ENCODE results near the gene VPS4B. TPM values are rescaled to one million over a fixed set of nuclear protein-coding genes. Genes with fewer than 3 reads are reported as not detected.

VPS4B gene
- total RNA-seq, 4 donors from 2014 or later = 25.7 to 32.1 (median 29.4) TPM

DNA sequence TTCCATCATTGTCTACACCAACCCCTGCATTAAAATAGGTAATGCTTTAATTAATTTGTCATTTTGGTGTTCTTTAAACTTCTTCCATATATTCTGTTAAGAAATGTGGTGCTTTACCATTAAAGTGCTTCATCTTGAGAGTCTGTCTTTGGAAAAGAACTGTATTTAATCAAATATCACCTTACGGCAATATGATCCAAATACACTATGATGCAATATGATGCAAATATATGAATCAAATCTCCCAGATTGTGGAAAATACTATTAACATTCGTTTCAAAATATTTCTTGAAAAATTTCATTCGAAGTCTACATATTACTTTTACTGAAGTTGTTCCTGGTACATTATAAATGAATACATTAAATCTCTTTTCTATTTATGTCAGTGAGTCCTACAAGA, 23.0 kb downstream of the VPS4B start:
- H3K9me3 ChIP-seq = no peaks in the 10 kb centered on the region
- no peak for DNase-seq (ENCODE audit: extremely low spot score)
- H3K27ac ChIP-seq (replicated peaks in 1 of 4) = no peak overlapping the region
- H3K27me3 ChIP-seq = no peaks in the 10 kb centered on the region
- H3K36me3 ChIP-seq = peaks cover 73 to 100% (median 92%) of the 10 kb centered on the region in 4 donors
- intact Hi-C loops (cut with DNase I) = no loop called here
- no peak overlapping the region for H3K4me3 ChIP-seq
- TF ChIP-seq CTCF (IDR thresholded peaks at IDR 0.05) (no peak), EP300 (IDR thresholded peaks at IDR 0.05) (no peak), POLR2AphosphoS5 (IDR thresholded peaks at IDR 0.05) (no peak), POLR2A (IDR thresholded peaks at IDR 0.05; ENCODE audit: low read depth) (no peak)
- 95% methylated on average over 3 of the region's 3 CpGs for WGBS
- no peaks in the 10 kb centered on the region for H3K4me1 ChIP-seq

GRCh38 chr18:63397349-63397748, 24.9 kb downstream of the VPS4B start:
- H3K4me3 ChIP-seq = no peak overlapping the region
- no peak overlapping the region for H3K27ac ChIP-seq (replicated peaks in 1 of 4)
- WGBS = 93% methylated on average over 1 of the region's 1 CpG
- no peaks in the 10 kb centered on the region for H3K4me1 ChIP-seq
- no peaks in the 10 kb centered on the region for H3K9me3 ChIP-seq
- intact Hi-C loops (cut with DNase I) = no loop called here
- no peaks in the 10 kb centered on the region for H3K27me3 ChIP-seq
- TF ChIP-seq CTCF (IDR thresholded peaks at IDR 0.05) (no peak), EP300 (IDR thresholded peaks at IDR 0.05) (no peak), POLR2A (IDR thresholded peaks at IDR 0.05; ENCODE audit: low read depth) (no peak), POLR2AphosphoS5 (IDR thresholded peaks at IDR 0.05) (no peak)
- peaks cover 61 to 100% (median 91%) of the 10 kb centered on the region in 4 donors for H3K36me3 ChIP-seq
- no peak for DNase-seq (ENCODE audit: extremely low spot score)

DNA sequence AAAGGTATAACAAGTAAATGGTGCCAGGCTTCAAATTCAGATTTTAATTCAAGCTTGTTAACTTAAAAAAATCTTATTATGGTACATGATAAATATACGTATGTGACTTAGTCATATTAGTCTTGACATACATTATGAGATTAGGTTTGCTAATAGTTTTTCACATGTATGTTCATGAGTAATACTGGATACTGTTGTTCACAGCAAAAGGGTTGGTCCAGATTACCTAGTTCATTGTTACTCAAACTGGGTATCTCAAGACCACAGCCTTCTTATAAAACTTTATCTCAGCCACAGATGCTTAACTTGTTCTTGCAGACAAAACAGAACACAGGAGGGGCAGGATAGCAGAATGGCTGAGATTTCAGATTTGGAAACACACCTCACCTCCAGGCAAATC, 26.8 kb downstream of the VPS4B start:
- intact Hi-C loops (cut with DNase I) = no loop called here
- Histone ChIP-seq H3K9me3 (no peaks in the 10 kb centered on the region), H3K27me3 (no peaks in the 10 kb centered on the region), H3K27ac (replicated peaks in 1 of 4) (no peak overlapping the region), H3K4me3 (no peak overlapping the region), H3K36me3 (peaks cover 57 to 100% (median 84%) of the 10 kb centered on the region in 4 donors), H3K4me1 (no peaks in the 10 kb centered on the region)
- DNase-seq (ENCODE audit: extremely low spot score) = no peak
- TF ChIP-seq CTCF (IDR thresholded peaks at IDR 0.05) (no peak), POLR2A (IDR thresholded peaks at IDR 0.05; ENCODE audit: low read depth) (no peak), EP300 (IDR thresholded peaks at IDR 0.05) (no peak), POLR2AphosphoS5 (IDR thresholded peaks at IDR 0.05) (no peak)
- 94% methylated on average over 1 of the region's 1 CpG for WGBS

DNA sequence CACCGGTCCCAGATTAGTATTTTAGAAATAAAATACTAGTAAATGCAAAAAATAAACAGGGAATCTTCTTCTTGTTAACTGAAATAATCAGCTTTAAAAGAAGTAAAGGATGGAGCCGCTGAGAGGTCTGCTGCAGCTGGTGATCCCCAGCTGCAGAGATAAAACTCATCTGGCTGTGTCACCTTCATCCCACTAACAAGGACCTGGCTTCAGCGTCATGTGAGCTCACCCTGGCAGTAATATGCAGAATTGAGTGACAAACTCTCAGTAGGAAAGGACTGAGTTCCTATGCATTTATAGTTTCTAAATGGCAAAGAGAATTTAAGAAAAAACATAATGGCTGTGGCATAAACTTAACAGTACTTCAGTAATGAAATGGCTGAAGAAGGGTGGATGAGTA, 27.3 kb downstream of the VPS4B start:
- intact Hi-C loops (cut with DNase I) = no loop called here
- H3K27ac ChIP-seq (replicated peaks in 1 of 4) = no peak overlapping the region
- H3K9me3 ChIP-seq = no peaks in the 10 kb centered on the region
- H3K36me3 ChIP-seq = peaks cover 58 to 100% (median 85%) of the 10 kb centered on the region in 4 donors
- TF ChIP-seq POLR2AphosphoS5 (IDR thresholded peaks at IDR 0.05) (no peak), POLR2A (IDR thresholded peaks at IDR 0.05; ENCODE audit: low read depth) (no peak), CTCF (IDR thresholded peaks at IDR 0.05) (no peak), EP300 (IDR thresholded peaks at IDR 0.05) (no peak)
- no peaks in the 10 kb centered on the region for H3K27me3 ChIP-seq
- no peak overlapping the region for H3K4me3 ChIP-seq
- DNase-seq (ENCODE audit: extremely low spot score) = no peak
- WGBS = 91% methylated on average over 3 of the region's 3 CpGs
- H3K4me1 ChIP-seq = no peaks in the 10 kb centered on the region

DNA sequence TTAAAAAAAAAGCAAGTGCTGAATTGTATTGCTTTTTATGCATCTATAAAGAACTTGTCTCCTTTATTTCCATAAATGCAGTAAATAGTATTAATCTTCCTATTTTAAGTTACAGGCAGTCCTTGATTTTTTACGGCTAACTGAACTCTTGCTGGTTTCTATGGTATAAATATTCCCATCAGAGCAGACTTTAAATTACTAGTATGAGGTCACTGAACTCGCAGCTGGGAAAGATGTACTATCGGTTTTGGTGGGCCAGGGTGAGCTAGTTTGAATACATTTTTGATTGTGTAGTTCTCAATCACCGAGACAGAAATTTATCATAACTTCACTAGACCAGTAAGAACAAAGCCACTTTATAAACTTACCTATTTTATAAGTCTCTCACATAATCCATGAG, 34.4 kb downstream of the VPS4B start:
- TF ChIP-seq POLR2A (IDR thresholded peaks at IDR 0.05; ENCODE audit: low read depth) (no peak), POLR2AphosphoS5 (IDR thresholded peaks at IDR 0.05) (no peak), EP300 (IDR thresholded peaks at IDR 0.05) (no peak), CTCF (IDR thresholded peaks at IDR 0.05) (no peak)
- no peaks in the 10 kb centered on the region for H3K4me1 ChIP-seq
- intact Hi-C loops (cut with DNase I) = no loop called here
- H3K9me3 ChIP-seq = no peaks in the 10 kb centered on the region
- no peak overlapping the region for H3K27ac ChIP-seq (replicated peaks in 1 of 4)
- no peak for DNase-seq (ENCODE audit: extremely low spot score)
- H3K36me3 ChIP-seq = peaks cover 15 to 59% (median 41%) of the 10 kb centered on the region in 4 donors
- no peak overlapping the region for H3K4me3 ChIP-seq
- WGBS = 88% methylated on average over 4 of the region's 4 CpGs
- no peaks in the 10 kb centered on the region for H3K27me3 ChIP-seq

Measured in esophagus muscularis mucosa (tissue), 4 donors.